EH (cell line): Measurements from ENCODE around the gene CCDC74A.
A peak's percentile ranks its signal among the peaks of the same experiment; 100 is the strongest.
"Not testable (repeated sequence)": the region's sequence is repeated elsewhere in the genome, so short reads cannot be mapped to it uniquely, and the experiment has no call there.

ENCODE experiments used
- DNase-seq: peaks from one replicate; pipeline ENCODE4 v3.0.0-alpha.2; 2015; ENCODE audit warnings: low read depth

Gene CCDC74A

DNA sequence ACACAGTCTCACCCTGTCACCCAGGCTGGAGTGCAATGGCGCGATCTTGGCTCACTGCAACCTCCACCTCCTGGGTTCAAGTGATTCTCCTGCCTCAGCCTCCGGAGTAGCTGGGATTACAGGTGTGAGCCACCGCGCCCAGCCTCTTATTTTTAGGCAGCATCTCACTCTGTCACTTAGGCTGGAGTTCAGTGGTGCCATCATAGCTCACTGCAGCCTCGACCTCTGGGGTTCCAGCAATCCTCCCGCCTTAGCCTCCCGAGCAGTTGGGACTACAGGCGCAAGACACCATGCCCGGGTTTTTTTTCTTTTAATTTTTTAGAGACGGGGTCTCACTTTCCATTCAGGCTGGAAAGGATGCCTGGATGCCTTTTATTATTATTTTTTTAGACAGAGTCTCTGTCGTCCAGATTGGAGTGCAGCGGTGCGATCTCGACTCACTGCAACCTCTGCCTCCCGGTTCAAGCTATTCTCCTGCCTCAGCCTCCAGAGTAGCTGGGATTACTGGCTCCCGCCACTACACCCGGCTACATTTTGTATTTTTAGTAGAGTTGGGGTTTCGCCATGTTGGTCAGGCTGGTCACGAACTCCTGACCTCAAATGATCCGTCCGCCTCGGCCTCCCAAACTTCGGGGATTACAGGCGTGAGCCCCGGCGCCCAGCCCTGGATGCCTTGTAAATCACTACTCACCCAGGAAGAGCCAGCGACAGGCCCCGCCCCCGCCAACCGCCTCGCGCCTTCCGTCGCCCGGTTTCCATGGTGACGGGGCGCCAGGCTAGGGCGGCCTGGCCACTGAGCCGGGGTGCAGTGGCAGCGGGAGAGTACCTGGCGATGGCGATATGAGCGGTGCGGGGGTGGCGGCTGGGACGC lies at the start of gene CCDC74A:
Gene CCDC74A, plus strand, starts transcription at position 758 of the 871 bp plus-strand sequence. Its CDS starts 83 bp downstream, at position 841.
- DNase-seq = peak; percentile 78

DNA sequence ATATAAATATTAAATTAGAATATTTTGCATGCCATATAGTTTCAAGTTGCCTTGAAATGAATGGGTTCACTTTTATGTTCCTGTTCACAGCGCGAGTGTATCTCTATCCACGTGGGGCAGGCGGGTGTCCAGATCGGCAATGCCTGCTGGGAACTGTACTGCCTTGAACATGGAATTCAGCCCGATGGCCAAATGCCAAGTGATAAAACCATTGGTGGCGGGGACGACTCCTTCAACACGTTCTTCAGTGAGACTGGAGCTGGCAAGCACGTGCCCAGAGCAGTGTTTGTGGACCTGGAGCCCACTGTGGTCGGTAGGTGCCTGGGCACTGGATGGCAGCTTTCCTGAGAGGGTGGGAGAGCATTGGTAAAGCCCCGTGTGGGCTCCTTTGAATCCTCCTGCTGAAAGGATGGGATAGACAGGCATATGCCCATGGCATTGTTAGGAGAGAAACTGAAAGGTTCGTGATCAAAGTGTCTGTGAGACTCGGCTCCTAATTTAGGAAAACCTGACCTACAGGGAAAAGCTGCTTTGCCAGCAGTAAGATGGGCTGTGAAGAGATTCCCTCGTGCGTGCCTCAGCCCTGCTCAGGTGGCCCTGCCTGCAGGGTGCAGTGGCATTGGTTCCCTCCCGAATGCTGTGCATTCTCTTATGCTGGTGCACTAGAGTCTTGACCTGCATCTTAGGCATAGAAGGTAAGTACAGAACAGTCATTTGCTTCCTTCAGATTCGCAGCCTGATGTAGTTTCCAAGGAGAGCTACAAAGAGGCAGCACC lies 49.4 kb upstream of the CCDC74A start:
- not testable (repeated sequence) for DNase-seq

DNA sequence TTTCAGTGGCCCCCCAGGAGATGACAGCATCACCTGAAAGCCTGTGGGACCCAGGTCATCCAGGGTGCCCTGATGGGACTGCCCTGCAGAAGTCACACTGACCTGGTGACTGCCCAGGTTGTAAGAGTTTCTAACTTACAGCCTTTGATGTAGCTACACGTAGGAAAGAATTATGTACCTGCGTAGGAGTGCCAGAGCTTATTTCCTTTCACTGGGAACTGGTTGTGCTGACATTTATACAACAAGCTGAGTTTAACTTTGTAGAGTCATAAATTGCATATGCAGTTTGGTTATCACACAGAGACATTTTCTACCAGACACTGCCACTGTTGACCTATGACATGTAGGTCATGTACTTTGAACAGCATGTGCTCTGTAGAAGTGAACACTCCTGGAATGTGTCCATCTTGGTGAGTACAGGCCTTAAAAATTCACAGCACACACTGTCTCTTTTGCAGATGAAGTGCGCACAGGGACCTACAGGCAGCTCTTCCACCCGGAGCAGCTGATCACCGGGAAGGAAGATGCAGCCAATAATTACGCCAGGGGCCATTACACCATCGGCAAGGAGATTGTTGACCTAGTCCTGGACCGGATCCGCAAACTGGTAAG lies 48.7 kb upstream of the CCDC74A start:
- not testable (repeated sequence) for DNase-seq

DNA sequence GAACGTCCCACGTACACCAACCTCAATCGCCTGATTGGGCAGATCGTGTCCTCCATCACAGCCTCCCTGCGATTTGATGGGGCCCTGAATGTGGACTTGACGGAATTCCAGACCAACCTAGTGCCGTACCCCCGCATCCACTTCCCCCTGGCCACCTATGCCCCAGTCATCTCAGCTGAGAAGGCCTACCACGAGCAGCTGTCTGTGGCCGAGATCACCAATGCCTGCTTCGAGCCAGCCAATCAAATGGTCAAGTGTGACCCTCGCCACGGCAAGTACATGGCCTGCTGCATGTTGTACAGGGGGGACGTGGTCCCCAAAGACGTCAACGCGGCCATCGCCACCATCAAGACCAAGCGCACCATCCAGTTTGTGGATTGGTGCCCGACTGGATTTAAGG lies 47.3 kb upstream of the CCDC74A start:
- DNase-seq = not testable (repeated sequence)

- DNase-seq = not testable (repeated sequence)
These were observed 45.1 kb upstream of the CCDC74A start for GRCh38 chr2:131482506-131483155.

- DNase-seq = not testable (repeated sequence)
These were observed 43.5 kb upstream of the CCDC74A start for GRCh38 chr2:131483981-131484820.

DNA sequence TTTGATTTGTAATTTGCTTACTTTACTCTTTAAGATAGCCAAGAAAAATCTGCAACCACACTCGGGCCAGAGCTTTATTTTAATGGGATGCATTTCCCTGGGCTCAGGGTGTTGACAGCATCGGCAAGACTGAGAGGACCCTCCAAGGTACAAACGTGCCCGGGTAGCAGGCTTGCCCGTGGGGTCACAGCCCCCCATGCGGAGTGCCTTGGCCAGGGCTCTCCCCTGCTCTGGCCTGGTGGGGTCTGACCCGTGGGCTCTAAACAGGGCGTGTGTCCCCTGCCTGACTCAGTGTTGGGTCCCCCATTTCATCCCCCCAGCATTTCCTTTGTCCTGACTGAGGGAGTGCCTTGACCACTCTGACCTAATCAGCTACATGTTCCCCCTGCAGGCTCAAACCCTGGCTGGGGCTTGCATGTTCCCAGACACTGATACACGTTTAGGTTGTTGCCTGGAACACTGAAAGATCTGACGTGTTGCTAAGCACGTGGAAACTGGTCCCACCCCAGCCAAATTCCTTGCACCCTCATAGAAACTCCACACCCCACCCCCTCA lies 42.7 kb upstream of the CCDC74A start:
- not testable (repeated sequence) for DNase-seq

DNA sequence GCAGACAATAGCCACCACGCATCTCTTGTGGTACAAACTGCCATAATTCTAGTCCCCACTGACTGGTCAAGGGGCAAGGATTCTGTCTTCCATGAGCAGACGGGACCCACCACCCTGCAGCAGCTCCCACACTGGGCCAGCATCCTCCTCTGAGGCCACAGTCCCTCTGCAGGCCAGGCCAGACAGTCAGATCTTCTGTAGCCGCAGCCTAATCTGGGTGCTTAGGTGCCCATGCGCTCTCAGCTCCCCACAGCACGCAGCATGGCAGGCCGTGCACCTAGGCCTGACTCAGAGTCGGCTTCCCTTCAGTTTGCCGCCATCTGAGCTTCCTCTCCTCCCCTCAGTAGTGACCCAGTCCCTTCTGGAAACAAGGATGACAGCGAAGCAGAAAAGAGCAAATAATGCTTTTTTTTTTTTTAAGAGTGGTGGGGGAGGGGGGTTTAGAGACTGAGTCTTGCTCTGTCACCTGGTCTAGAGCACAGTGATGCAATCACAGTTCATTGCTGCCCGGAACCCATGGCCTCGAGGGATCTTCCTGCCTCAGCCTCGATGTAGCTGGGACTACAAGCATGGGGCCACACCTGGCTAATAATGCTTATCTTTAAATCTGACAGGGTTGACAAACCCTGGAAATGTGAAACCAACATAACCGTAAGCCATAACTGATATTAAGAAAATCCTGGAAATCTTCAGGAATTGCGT lies 41.3 kb upstream of the CCDC74A start:
- DNase-seq = not testable (repeated sequence)

- DNase-seq = no peak
These were observed 39.1 kb upstream of the CCDC74A start for GRCh38 chr2:131488306-131489205.

DNA sequence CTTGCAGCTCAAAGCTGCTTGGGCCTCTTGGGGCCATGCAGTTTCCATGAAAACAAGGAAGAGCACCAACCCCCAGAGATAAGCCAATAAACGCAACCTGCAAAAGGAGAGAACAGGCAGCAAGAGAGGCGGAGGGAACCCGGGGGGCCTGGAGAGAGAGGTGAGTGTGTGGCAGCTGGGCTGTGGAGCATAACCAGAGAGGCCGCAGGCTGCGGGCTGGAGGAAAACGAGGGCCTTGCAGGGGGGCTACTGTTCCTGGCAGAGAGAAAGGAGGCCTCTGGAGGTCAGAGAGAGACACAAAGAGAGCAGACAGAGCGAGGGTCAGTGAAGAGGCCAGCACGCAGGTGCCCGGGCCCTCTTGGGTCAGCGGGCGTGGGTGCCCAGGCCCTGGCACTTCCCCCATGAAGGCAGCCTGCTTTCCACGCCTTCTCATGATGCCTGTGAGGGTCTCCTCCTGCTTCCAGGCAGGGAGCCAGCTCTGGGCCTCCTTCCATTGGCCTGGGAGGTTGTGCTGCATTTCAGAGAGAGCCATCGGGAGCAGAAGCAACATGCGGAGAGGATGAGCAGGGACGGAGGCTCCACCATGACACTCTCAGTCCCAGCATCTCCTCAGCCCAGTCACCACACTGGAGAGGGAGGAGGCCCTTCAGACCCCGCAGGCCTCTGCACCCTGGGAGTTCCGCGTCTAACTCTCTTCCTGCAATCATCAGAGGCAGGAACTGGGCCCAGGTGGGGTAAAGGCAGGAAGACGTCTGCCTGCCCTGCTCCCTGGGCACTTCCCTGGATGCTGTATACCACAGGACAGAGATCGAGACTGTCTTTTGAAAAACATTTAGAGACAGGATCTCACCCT lies 36.8 kb upstream of the CCDC74A start:
- peak; percentile 23 for DNase-seq

DNA sequence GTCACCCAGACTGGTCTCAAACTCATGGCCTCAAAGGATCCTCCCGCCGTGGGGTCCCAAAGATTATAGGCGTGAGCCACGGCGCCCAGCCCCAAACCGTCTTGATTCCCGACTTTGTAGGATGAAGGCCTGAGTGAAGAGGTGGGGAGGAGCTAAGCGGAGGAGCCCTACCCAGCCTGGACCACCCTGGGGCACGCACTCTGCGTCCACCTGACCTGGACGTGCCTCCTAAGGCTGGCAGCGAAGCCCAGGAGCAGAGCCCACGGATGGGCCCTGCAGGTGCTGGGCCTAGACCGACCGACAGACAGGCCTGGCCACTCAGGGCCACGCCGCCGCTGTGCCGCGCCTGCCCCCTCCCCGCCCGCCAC lies 36.2 kb upstream of the CCDC74A start:
- DNase-seq = peak; percentile 12

DNA sequence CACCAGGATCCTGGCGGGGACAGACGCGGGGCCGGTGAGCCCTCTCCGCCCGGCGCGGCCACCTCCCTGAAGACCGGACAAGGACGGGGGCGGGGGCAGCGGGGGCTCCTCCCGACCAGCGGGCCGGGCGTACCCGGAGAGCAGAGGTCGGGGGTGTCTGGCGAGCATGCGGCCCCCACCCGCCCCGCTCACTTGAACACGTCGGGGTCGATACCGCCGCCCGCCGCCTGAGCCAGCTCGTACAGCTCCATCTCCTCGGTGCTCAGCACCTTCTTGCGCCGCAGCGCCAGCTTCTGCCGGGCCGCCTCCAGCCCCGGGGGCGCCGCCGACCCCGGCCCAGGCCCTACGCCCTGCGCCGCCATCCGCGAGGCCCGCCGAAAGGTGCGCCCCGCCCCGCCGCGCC lies 35.7 kb upstream of the CCDC74A start, which contains the start of gene MZT2A:
Gene MZT2A, minus strand, starts transcription at position 383 of the 403 bp plus-strand sequence. Its CDS starts 21 bp downstream, at position 362.
- not testable (repeated sequence) for DNase-seq

DNA sequence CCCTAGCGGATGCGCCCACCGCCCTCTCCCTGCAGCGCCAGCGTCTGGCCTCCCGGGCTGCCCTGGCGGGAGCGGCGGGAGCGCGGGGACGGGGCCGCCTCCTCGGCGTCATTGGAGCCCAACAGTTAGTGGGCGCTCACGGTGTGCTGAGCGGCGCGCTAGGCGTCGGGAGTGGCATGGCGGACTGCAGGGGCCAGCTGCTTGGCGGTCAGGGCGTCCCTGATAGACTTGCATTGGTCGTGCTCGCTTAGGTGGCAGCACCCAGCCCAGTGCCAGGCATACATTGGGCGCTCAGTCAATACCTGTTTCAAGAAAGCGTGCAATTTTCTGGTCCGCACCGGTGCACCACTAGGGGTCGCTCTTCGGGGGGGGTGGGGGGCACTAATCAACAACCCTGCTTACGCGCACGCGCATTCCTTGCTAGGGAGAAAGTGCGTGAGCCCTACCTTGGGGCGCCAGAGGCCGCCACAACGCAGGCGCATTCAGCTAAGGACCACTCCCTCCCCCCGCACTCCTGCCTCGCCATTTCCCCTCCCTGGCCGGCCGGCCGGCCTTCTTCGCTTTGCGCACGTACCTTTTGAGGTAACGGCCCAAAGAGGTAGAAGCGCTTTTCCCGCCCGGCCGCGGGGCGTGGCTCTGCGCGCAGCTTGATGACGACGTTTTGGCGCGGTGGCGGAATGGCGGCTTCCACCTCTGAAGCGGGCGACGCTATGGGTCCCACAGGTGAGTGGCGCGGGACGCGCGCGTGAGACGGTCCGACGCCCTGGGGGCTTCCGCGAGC lies 35.1 kb upstream of the CCDC74A start:
- DNase-seq = peak; percentile 94

DNA sequence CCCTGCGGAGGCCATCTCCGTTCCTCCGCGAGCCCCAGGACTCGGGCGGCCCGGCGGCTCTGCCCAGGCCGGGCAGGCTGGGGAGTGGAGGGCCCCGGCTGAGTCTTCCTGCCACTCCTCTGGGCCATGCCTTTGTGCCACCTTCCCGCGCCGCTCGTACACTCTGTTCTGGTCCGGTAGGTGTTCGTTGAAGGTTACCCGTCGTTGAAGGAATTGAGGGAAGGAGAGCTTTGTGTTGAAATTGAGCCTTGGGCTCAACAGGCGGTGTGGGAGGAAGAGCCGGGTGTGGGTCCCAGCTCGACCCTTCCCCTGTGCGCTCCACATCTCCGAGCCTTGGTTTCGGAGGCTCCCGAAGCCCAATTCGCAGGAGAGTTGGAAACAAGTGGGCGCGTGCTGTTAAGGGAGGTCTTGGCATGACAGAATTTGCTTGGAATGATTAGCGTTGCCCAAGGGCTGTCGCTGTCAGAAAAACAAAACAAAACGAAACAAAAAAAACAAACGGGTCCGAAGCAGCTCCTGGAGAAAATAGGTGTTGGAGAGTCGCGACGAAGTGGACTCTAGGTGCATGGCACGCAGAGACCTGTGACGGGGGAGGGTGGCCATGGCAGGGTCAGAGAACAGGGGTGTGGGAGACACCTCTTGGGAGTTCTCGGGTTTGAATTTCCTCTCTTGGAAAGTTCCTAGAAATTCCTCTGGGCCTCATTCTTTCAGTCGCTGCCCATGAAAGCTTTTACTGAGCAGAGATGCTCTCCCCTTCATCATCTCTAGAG lies 34.3 kb upstream of the CCDC74A start:
- peak; percentile 23 for DNase-seq

DNA sequence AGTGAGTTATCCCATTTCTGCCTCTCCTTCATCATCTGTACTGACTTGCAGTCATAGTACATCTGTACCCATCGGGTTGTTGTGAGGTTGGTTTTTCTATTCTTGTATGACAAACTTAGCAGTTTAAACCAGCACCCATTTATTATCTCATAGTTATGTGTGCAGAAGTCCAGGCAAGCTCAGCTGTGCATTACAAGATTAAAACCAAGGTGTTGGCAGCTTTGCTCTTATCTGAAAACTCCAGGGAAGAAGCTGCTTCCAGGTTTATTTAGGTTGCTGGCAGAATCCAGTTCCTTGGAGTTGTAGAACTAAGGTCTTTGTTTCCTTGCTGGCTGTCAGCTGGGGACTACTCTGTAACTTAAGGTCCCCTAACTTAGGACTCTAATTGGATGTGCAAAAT lies 32.2 kb upstream of the CCDC74A start:
- DNase-seq = not testable (repeated sequence)

DNA sequence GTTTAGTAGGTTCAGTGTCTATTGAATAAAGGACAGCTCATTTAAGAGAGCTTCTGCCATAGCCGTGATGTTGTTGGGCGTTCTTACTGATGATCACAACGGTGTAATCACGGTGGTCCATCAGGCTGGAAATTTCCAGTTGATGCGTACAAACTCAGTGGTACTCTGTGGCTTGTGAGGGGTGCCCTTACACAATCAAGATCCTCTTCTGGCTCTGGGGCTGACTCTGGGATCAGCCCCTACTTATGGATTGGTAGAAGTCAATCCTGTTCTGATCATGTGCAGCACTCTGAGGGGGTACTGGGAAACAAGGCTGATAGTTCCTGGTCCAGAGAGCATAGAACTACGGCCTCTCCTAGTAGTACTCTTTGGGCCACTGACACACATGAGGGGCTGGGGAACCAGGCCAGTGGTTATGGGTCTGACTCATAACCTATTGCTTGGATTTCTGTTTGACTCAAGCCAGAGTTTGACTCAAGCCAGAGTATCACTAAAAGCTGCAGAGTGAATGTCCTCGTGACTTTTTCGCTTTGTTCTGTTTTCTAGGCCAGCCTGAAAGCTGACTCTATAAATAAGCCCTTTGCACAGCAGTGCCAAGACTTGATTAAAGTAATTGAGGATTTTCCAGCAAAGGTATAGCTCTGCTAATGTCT lies 29.2 kb upstream of the CCDC74A start:
- DNase-seq = peak; percentile 39
